AG10803 (cell line): Measurements from ENCODE around the gene IGFBP2.

ENCODE experiments used
- DNase-seq: peaks from one replicate; pipeline ENCODE4 v3.0.0; 2010; ENCODE audit warnings: low read depth
- H3K4me3 ChIP-seq: 2 replicates; pipeline ENCODE4 v1.5.1; 2011; ENCODE audit warnings: mild to moderate bottlenecking, low read length, control low read depth
- TF ChIP-seq, protein P1 (sequence below): conservative IDR thresholded peaks from 2 replicates; pipeline ENCODE4 v1.5.1; 2011; ENCODE audit warnings: mild to moderate bottlenecking, low read length, control low read depth, inconsistent platforms

IGFBP2 gene

DNA sequence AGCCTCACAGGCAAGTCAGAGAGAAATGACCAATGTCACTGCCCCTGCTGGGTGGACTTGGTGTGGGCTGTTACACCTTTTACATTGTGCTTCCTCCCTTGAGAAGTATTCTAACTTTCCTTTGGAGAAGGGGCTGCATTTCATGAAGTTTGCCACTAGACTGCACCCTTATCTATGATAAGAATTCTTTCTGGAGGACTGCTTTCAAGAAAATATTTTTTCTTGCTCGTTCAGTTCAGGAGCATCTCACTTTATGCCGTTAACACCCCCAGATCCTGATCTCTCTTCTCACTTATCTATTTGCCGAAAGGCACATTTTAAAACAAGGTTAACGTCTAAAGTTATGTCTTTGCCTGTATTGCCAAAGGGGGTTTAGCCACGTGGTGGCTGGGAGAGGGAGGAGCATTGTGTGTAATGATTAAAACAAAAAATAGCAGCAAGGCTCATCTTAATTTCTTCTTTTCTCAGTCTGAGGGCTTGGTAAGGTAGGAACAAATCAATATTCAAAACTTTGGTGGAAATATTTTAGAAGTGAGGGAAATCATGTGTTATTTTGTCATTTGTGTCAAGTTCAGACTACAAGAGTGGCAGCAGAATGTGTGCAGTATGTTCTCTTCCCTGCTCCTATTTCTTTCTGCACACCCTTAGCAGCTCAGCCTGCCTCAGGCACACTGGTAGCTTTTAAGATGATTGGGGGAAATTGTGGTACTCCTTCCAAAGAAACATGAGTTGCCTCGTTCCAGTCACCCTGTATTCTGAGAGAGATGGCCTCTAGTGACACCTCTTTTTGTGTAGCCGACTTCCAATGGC, 63.7 kb downstream of the IGFBP2 start:
- TF ChIP-seq, protein P1, sequence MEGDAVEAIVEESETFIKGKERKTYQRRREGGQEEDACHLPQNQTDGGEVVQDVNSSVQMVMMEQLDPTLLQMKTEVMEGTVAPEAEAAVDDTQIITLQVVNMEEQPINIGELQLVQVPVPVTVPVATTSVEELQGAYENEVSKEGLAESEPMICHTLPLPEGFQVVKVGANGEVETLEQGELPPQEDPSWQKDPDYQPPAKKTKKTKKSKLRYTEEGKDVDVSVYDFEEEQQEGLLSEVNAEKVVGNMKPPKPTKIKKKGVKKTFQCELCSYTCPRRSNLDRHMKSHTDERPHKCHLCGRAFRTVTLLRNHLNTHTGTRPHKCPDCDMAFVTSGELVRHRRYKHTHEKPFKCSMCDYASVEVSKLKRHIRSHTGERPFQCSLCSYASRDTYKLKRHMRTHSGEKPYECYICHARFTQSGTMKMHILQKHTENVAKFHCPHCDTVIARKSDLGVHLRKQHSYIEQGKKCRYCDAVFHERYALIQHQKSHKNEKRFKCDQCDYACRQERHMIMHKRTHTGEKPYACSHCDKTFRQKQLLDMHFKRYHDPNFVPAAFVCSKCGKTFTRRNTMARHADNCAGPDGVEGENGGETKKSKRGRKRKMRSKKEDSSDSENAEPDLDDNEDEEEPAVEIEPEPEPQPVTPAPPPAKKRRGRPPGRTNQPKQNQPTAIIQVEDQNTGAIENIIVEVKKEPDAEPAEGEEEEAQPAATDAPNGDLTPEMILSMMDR: peak; percentile 85
- peak; percentile 44 for DNase-seq

DNA sequence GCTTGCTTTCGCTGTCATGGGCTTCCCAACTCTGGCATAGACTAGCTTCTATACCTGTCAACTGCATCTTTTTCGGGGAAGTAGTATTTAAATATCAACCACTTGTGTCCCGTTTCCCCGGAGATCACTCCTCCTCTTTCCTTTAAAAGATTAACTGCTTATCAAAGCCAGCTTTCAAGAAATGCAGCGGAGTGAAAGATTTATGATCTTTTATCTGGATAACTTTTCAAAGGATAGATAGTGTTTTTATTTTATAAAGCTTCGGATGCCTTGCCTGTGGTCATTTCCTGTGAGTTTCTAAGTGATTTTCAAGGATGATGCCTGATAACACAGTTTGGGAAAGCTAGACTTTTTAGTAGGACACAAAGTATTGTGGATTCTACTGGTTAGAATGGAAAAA, 65.1 kb downstream of the IGFBP2 start:
- DNase-seq: no peak
- TF ChIP-seq, protein P1: no peak
- H3K4me3 ChIP-seq: no peak overlapping the region

More for the DNA sequence above, 63.7 kb downstream of the IGFBP2 start:
- H3K4me3 ChIP-seq: no peak overlapping the region

DNA sequence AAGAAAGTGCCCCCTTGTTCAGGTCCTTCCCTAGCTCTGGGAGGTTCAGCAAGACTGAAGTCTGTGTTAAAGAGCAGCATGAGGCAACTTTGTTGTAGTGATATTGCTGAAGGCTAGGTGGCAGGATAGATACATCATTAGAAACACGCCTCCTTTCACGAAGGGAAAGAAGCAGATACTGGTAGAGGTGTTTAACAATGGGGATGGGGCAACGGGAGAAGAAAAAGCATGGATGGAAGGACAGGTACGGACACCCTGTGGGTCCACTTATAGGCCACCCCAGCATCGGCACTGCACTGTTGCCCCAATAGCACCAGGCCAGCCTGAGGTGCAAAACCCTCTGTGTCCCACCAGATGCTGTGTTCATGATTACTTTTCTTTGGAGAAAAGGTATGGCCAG, 65.7 kb downstream of the IGFBP2 start:
- DNase-seq: peak; percentile 73
- H3K4me3 ChIP-seq: no peak overlapping the region
- TF ChIP-seq, protein P1: peak; percentile 81

DNA sequence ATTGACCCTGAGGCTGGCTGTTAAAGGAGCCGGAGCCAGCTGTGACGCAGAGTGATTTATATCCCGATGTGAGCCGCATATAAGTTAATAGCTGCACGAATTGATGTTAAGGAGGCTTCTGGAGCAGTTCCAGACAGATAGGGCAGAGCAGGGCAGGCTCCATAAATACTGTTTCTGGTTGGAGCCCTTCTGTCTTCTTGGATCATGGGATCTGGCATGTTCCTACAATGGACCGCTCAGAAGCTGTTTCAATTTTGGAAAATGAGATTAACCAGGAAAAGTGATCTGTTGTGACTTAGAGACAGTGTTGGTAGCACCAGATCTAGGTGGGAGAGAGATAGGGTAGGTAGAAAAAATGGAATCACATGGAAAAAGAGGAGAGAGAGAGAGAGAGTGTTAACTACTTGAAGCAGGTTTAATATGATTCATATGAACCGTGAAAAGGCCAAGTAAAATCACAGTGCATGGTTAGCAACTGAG, 66.9 kb downstream of the IGFBP2 start:
- peak; percentile 26 for DNase-seq
- H3K4me3 ChIP-seq: no peak overlapping the region
- TF ChIP-seq, protein P1: no peak

DNA sequence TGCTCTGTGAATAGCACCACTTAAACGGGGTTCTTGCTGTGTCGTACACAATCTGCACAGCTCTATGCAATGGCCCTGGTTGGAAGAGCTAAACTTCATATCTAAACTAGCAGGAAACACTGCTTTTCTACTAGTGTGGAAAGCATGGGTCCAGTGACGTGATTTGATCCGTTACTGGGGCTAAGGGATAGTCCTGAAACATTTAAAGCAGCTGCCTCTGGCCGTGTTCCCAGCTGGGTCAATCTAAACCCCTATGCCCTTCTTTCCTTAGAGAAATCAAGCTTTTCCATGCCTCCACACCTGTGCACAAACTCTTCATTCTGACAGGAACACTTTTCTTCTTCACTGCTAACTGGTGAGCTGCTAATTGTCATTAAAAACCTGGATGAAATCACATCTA, 67.6 kb downstream of the IGFBP2 start:
- TF ChIP-seq, protein P1: no peak
- H3K4me3 ChIP-seq: no peak overlapping the region
- no peak for DNase-seq

DNA sequence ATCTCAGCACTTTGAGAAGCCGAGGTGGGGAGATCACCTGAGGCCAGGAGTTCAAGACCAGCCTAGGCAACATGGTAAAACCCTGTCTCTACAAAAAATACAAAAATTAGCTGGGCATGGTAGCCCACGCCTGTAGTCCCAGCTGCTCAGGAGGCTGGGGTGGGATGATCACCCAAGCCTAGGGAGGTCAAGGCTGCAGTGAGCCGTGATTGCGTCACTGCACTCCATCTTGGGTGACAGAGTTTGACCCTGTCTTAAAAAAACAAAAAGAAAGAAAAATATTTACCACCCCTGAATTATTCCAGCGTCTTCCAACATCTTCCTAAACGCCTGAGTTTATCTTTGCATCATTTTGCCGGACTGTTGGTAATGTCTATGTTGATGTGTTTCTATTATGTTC, 68.3 kb downstream of the IGFBP2 start:
- no peak for DNase-seq
- no peak overlapping the region for H3K4me3 ChIP-seq
- TF ChIP-seq, protein P1: no peak

DNA sequence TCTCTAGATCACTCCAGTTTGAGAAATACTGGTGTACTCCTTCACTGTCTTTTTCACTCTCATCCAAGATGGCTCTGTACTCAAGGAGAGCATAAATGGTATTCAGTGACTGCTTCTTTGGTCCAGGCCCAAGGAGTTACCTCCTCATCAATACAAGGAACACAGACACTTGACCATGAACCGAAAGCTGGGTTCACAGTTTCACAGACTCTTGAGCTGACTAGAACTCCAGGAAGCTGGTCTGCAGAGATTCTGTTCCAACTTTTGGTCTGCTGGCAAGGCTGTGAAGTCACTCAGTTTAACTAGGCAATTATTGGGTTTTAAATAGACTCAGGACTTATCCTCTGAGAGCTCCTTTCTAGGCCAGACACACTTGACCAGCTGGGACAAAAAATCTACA, 69.5 kb downstream of the IGFBP2 start:
- H3K4me3 ChIP-seq: no peak overlapping the region
- TF ChIP-seq, protein P1: no peak
- no peak for DNase-seq
